Muscle layer of colon (tissue), 2 donors: ENCODE results near the gene FAM167B.

ENCODE experiments used
- H3K27ac ChIP-seq: one replicate; pipeline ENCODE4 v1.7.0; 2013; ENCODE audit warnings: low read depth, mild to moderate bottlenecking, low read length, moderate library complexity
- H3K27me3 ChIP-seq, 2 donors: one replicate each; pipeline ENCODE4 v1.7.0; 2013; ENCODE audit warnings: low read length in 2 of 2, mild to moderate bottlenecking in 2 of 2; ENCODE audit not compliant: insufficient read depth in 2 of 2, control insufficient read depth in 1 of 2
- H3K36me3 ChIP-seq: one replicate; pipeline ENCODE4 v1.7.0; 2013; ENCODE audit warnings: mild to moderate bottlenecking, low read length; ENCODE audit not compliant: insufficient read depth
- H3K4me1 ChIP-seq: one replicate; pipeline ENCODE4 v1.7.0; 2013; ENCODE audit warnings: mild to moderate bottlenecking, low read length; ENCODE audit not compliant: insufficient read depth
- H3K4me3 ChIP-seq, 2 donors: one replicate each; pipeline ENCODE4 v1.7.0; 2013; ENCODE audit warnings: low read length in 2 of 2, low read depth in 1 of 2, mild to moderate bottlenecking in 1 of 2, moderate library complexity in 1 of 2
- H3K9ac ChIP-seq: one replicate; pipeline ENCODE4 v1.7.0; 2013; ENCODE audit warnings: low read length
- H3K9me3 ChIP-seq: one replicate; pipeline ENCODE4 v1.7.0; 2013; ENCODE audit warnings: mild to moderate bottlenecking, low read length
- donor health status: abdominal sarcoma.
- donor health status: Adenocarcinoma of cecum.

Gene FAM167B

GRCh38 chr1:32231843-32232432, 15.1 kb upstream of the FAM167B start:
- no peak overlapping the region for H3K27ac ChIP-seq
- H3K9me3 ChIP-seq = no peaks in the 10 kb centered on the region
- peaks cover 27% of the 10 kb centered on the region for H3K36me3 ChIP-seq
- H3K27me3 ChIP-seq = no peaks in the 10 kb centered on the region
- no peak overlapping the region for H3K9ac ChIP-seq
- H3K4me3 ChIP-seq = no peak overlapping the region
- no peaks in the 10 kb centered on the region for H3K4me1 ChIP-seq

GRCh38 chr1:32232558-32233304, 14.3 kb upstream of the FAM167B start:
- Histone ChIP-seq H3K27ac (no peak overlapping the region), H3K27me3 (no peaks in the 10 kb centered on the region), H3K36me3 (peaks cover 22% of the 10 kb centered on the region), H3K4me1 (no peaks in the 10 kb centered on the region), H3K9ac (no peak overlapping the region), H3K9me3 (no peaks in the 10 kb centered on the region), H3K4me3 (no peak overlapping the region)

GRCh38 chr1:32234792-32235191, 12.2 kb upstream of the FAM167B start:
- Histone ChIP-seq H3K27me3 (no peaks in the 10 kb centered on the region), H3K9me3 (no peaks in the 10 kb centered on the region), H3K27ac (no peak overlapping the region), H3K36me3 (peaks cover 7% of the 10 kb centered on the region), H3K4me1 (no peaks in the 10 kb centered on the region), H3K4me3 (no peak overlapping the region), H3K9ac (no peak overlapping the region)

GRCh38 chr1:32239337-32239736, 7.7 kb upstream of the FAM167B start:
- Histone ChIP-seq H3K4me3 (peak overlapping the region in 1 of 2 donors; percentile 83), H3K9ac (no peak overlapping the region), H3K36me3 (no peaks in the 10 kb centered on the region), H3K9me3 (no peaks in the 10 kb centered on the region), H3K4me1 (peaks cover 13% of the 10 kb centered on the region), H3K27me3 (no peaks in the 10 kb centered on the region), H3K27ac (peak overlapping the region; percentile 86)

GRCh38 chr1:32239790-32240139, 7.3 kb upstream of the FAM167B start:
- Histone ChIP-seq H3K27me3 (no peaks in the 10 kb centered on the region), H3K9me3 (no peaks in the 10 kb centered on the region), H3K9ac (peak overlapping the region; percentile 34), H3K36me3 (no peaks in the 10 kb centered on the region), H3K4me1 (peaks cover 13% of the 10 kb centered on the region), H3K27ac (peak overlapping the region; percentile 86), H3K4me3 (peak overlapping the region; percentile 38 to 83)

- H3K36me3 ChIP-seq = no peaks in the 10 kb centered on the region
- peak overlapping the region; percentile 86 for H3K27ac ChIP-seq
- H3K9ac ChIP-seq = peak overlapping the region; percentile 34
- H3K9me3 ChIP-seq = no peaks in the 10 kb centered on the region
- no peaks in the 10 kb centered on the region for H3K27me3 ChIP-seq
- H3K4me3 ChIP-seq = peak overlapping the region; percentile 38 to 83
- peaks cover 13% of the 10 kb centered on the region for H3K4me1 ChIP-seq
Observed at GRCh38 chr1:32240140-32240951, 6.7 kb upstream of the FAM167B start.

- Histone ChIP-seq H3K36me3 (no peaks in the 10 kb centered on the region), H3K9me3 (no peaks in the 10 kb centered on the region), H3K4me3 (peak overlapping the region; percentile 38 to 83), H3K9ac (peak overlapping the region; percentile 34), H3K27ac (peak overlapping the region; percentile 86), H3K27me3 (no peaks in the 10 kb centered on the region), H3K4me1 (peaks cover 13% of the 10 kb centered on the region)
Observed at GRCh38 chr1:32241001-32241763, 5.8 kb upstream of the FAM167B start.

GRCh38 chr1:32242341-32242851, 4.6 kb upstream of the FAM167B start:
- peaks cover 25% of the 10 kb centered on the region for H3K4me1 ChIP-seq
- no peaks in the 10 kb centered on the region for H3K9me3 ChIP-seq
- no peak overlapping the region for H3K4me3 ChIP-seq
- no peak overlapping the region for H3K27ac ChIP-seq
- H3K27me3 ChIP-seq = no peaks in the 10 kb centered on the region
- H3K9ac ChIP-seq = no peak overlapping the region
- no peaks in the 10 kb centered on the region for H3K36me3 ChIP-seq

GRCh38 chr1:32247452-32247851, 430 bp downstream of the FAM167B start:
- Histone ChIP-seq H3K9ac (no peak overlapping the region), H3K36me3 (no peaks in the 10 kb centered on the region), H3K4me1 (peaks cover 30% of the 10 kb centered on the region), H3K4me3 (peak overlapping the region in 1 of 2 donors; percentile 23), H3K27me3 (no peaks in the 10 kb centered on the region), H3K27ac (peak overlapping the region; percentile 2), H3K9me3 (no peaks in the 10 kb centered on the region)

- H3K4me1 ChIP-seq = peaks cover 27% of the 10 kb centered on the region
- H3K27ac ChIP-seq = peak overlapping the region; percentile 2
- H3K4me3 ChIP-seq = peak overlapping the region in 1 of 2 donors; percentile 1
- H3K36me3 ChIP-seq = no peaks in the 10 kb centered on the region
- H3K9me3 ChIP-seq = no peaks in the 10 kb centered on the region
- H3K27me3 ChIP-seq = no peaks in the 10 kb centered on the region
- H3K9ac ChIP-seq = no peak overlapping the region
Observed at GRCh38 chr1:32247983-32248889, 1.2 kb downstream of the FAM167B start.
